A549 (cell line): ENCODE results near the gene RNU6-9.

Source experiments
- BCL3 ChIP-seq: fragments of >200 bp; sonication (Bioruptor Twin); formaldehyde crosslinking; IDR thresholded peaks from 3 replicates; pipeline ENCODE4 v1.6.1; 2016
- CBX8 ChIP-seq: fragments of 200-600 bp; sonication (generic); IDR thresholded peaks from 2 replicates; pipeline ENCODE4 v1.6.1; 2016
- CTCF ChIP-seq: fragments of >200 bp; sonication (Bioruptor Twin); formaldehyde crosslinking; IDR thresholded peaks from 3 replicates; pipeline ENCODE4 v1.5.1; 2016
- MAFK ChIP-seq: fragments of 450-650 bp; IDR thresholded peaks from 2 replicates; pipeline ENCODE4 v1.6.1; 2014; ENCODE audit not compliant: partially characterized antibody
- RAD21 ChIP-seq, 2 experiments: fragments of >200 bp in 1 of 2; sonication (Bioruptor Twin) in 1 of 2; formaldehyde crosslinking in 1 of 2; IDR thresholded peaks in 1 of 2; conservative IDR thresholded peaks in 1 of 2; 2 replicates in 1 of 2; 3 replicates in 1 of 2; pipeline ENCODE4 v1.6.1; 2012 to 2018; ENCODE audit warnings: inconsistent platforms in 1 of 2
- REST ChIP-seq: fragments of 200-600 bp; sonication (generic); IDR thresholded peaks from 2 replicates; pipeline ENCODE4 v1.6.1; 2016; ENCODE audit warnings: antibody characterized with exemption, mild to moderate bottlenecking, moderate library complexity
- USF2 ChIP-seq: fragments of 450-650 bp; IDR thresholded peaks from 2 replicates; pipeline ENCODE4 v1.6.1; 2014; ENCODE audit warnings: antibody characterized with exemption
- ZFP36 ChIP-seq: fragments of 450-650 bp; IDR thresholded peaks from 2 replicates; pipeline ENCODE4 v1.6.1; 2014; ENCODE audit warnings: borderline replicate concordance; ENCODE audit not compliant: partially characterized antibody

GRCh38 chr19:918152-918437, 24.8 kb downstream of the RNU6-9 start:
- TF ChIP-seq RAD21 (conservative IDR thresholded peaks at IDR 0.05 in 1 of 2, IDR thresholded peaks at IDR 0.05 in 1 of 2) (no peak), CTCF (no peak), USF2 (no peak), MAFK (no peak), ZFP36 (no peak), BCL3 (no peak), CBX8 (no peak), REST (no peak)
